CD14-positive monocyte (primary cell): ENCODE measurements around the gene MYO3B. TPM values are rescaled to one million over a fixed set of nuclear protein-coding genes. Genes with fewer than 3 reads are reported as not detected.

Source experiments
- DNase-seq, 3 donors: peaks; one replicate each; pipeline ENCODE4 v3.0.0-alpha.2; 2011 to 2022
- H2AFZ ChIP-seq: 2 replicates; pipeline ENCODE4 v1.6.0; 2012; ENCODE audit warnings: mild to moderate bottlenecking, low read depth, low read length, inconsistent platforms; ENCODE audit not compliant: insufficient read depth, poor library complexity, severe bottlenecking
- H3K27ac ChIP-seq, 2 donors: 1 replicate in 1 of 2; 2 replicates in 1 of 2; pipeline ENCODE4 v1.5.1; 2012 to 2013; ENCODE audit warnings: low read length in 2 of 2, control low read depth in 1 of 2, inconsistent platforms in 1 of 2, low read depth in 1 of 2, mild to moderate bottlenecking in 1 of 2
- H3K27me3 ChIP-seq, 2 donors: one replicate each; pipeline versions ENCODE4 v1.6.0 to v1.6.1; 2011 to 2013; ENCODE audit warnings: low read length in 2 of 2; ENCODE audit not compliant: control insufficient read depth in 2 of 2, insufficient read depth in 2 of 2
- H3K36me3 ChIP-seq, 2 donors: replicated peaks in 1 of 2; 1 replicate in 1 of 2; 2 replicates in 1 of 2; pipeline versions ENCODE4 v1.5.1 to v1.6.1; 2012 to 2013; ENCODE audit warnings: low read length in 2 of 2, control low read depth in 1 of 2, inconsistent platforms in 1 of 2, mild to moderate bottlenecking in 1 of 2; ENCODE audit not compliant: insufficient read depth in 2 of 2, control insufficient read depth in 1 of 2
- H3K4me1 ChIP-seq, 2 donors: 1 replicate in 1 of 2; 2 replicates in 1 of 2; pipeline versions ENCODE4 v1.5.1 to v1.6.1; 2012 to 2013; ENCODE audit warnings: low read length in 2 of 2, control low read depth in 1 of 2, inconsistent platforms in 1 of 2, mild to moderate bottlenecking in 1 of 2, moderate library complexity in 1 of 2; ENCODE audit not compliant: insufficient read depth in 2 of 2, control insufficient read depth in 1 of 2
- H3K4me2 ChIP-seq: replicated peaks from 2 replicates; pipeline ENCODE3; 2012; ENCODE audit warnings: low read length, moderate library complexity, mild to moderate bottlenecking; ENCODE audit not compliant: poor library complexity, severe bottlenecking; ENCODE audit errors: extremely low read depth
- H3K4me3 ChIP-seq, 3 experiments: fragments of 200-600 bp in 1 of 3; sonication (generic) in 1 of 3; replicated peaks in 1 of 3; 1 replicate in 2 of 3; 2 replicates in 1 of 3; pipeline ENCODE4 v1.5.1; 2011 to 2013; ENCODE audit warnings: low read length in 3 of 3, mild to moderate bottlenecking in 3 of 3, control low read depth in 2 of 3, low read depth in 2 of 3, inconsistent platforms in 1 of 3, moderate library complexity in 1 of 3
- H3K79me2 ChIP-seq: 2 replicates; pipeline ENCODE4 v1.6.0; 2012; ENCODE audit warnings: mild to moderate bottlenecking, control low read depth, inconsistent platforms, low read length, moderate library complexity; ENCODE audit not compliant: insufficient read depth
- H3K9ac ChIP-seq: 2 replicates; pipeline ENCODE4 v1.6.0; 2017; ENCODE audit warnings: low read length, mild to moderate bottlenecking; ENCODE audit not compliant: insufficient read depth, poor library complexity, severe bottlenecking
- H3K9me3 ChIP-seq, 2 donors: replicated peaks in 1 of 2; 1 replicate in 1 of 2; 2 replicates in 1 of 2; pipeline versions ENCODE4 v1.5.1 to v1.6.1; 2012 to 2013; ENCODE audit warnings: low read length in 2 of 2, control low read depth in 1 of 2; ENCODE audit not compliant: control insufficient read depth in 1 of 2, insufficient read depth in 1 of 2
- H4K20me1 ChIP-seq: 2 replicates; pipeline ENCODE4 v1.6.0; 2012; ENCODE audit warnings: mild to moderate bottlenecking, low read length, control low read depth, moderate library complexity; ENCODE audit not compliant: insufficient read depth
- H3K27ac Mint-ChIP-seq, 7 donors: one replicate each; pipeline ENCODE4 v1.8.0; 2020; ENCODE audit warnings: mild to moderate bottlenecking in 7 of 7, mixed read lengths in 7 of 7, moderate library complexity in 6 of 7, inconsistent platforms in 2 of 7
- H3K27me3 Mint-ChIP-seq, 3 donors: one replicate each; pipeline ENCODE4 v1.8.0; 2021 to 2022; ENCODE audit warnings: low read depth in 3 of 3, mild to moderate bottlenecking in 3 of 3, mixed read lengths in 3 of 3, moderate library complexity in 3 of 3, inconsistent platforms in 1 of 3
- H3K36me3 Mint-ChIP-seq, 2 donors: one replicate each; pipeline ENCODE4 v1.8.0; 2020; ENCODE audit warnings: mixed read lengths in 2 of 2, inconsistent platforms in 1 of 2, mild to moderate bottlenecking in 1 of 2
- H3K4me1 Mint-ChIP-seq: one replicate; pipeline ENCODE4 v1.8.0; 2020; ENCODE audit warnings: mild to moderate bottlenecking, mixed read lengths
- H3K4me3 Mint-ChIP-seq, 2 donors: one replicate each; pipeline ENCODE4 v1.8.0; 2020; ENCODE audit warnings: mild to moderate bottlenecking in 2 of 2, mixed read lengths in 2 of 2, moderate library complexity in 1 of 2
- H3K9me3 Mint-ChIP-seq, 7 donors: one replicate each; pipeline ENCODE4 v1.8.0; 2020 to 2022; ENCODE audit warnings: mixed read lengths in 7 of 7, mild to moderate bottlenecking in 6 of 7, moderate library complexity in 6 of 7, inconsistent platforms in 2 of 7
- WGBS: methylation state at CpG from one replicate; pipeline ENCODE4 v1.1.5; 2013; ENCODE audit warnings: missing lambda C conversion rate; ENCODE audit not compliant: insufficient coverage; 5-methylcytosine and 5-hydroxymethylcytosine counted together
- intact Hi-C, 2 donors: fragments of 100-400 bp; cut with micrococcal nuclease; formaldehyde crosslinking; loops; one replicate each; pipeline versions ENCODE4 v1.15.0 to v1.15.1; 2023
- polyA plus RNA-seq, 3 donors: library from polyadenylated mRNA; depleted of rRNA in 1 of 3; unstranded in 2 of 3; stranded (reverse) in 1 of 3; fragments of 300-500 nt in 2 of 3; fragments of >200 nt in 1 of 3; fragmentation: Illumina TruSeq in 2 of 3; gene quantifications; 1 replicate in 2 of 3; 2 replicates in 1 of 3; pipeline ENCODE4 v1.2.3, GENCODE V29; 2012 to 2021
- TF ChIP-seq, protein P1 (sequence below): fragments of 200-600 bp; IDR thresholded peaks from one replicate; pipeline ENCODE4 v1.8.0; 2022; ENCODE audit warnings: antibody characterized with exemption, mild to moderate bottlenecking

MYO3B gene
- polyA plus RNA-seq, 3 donors, result not detected

DNA sequence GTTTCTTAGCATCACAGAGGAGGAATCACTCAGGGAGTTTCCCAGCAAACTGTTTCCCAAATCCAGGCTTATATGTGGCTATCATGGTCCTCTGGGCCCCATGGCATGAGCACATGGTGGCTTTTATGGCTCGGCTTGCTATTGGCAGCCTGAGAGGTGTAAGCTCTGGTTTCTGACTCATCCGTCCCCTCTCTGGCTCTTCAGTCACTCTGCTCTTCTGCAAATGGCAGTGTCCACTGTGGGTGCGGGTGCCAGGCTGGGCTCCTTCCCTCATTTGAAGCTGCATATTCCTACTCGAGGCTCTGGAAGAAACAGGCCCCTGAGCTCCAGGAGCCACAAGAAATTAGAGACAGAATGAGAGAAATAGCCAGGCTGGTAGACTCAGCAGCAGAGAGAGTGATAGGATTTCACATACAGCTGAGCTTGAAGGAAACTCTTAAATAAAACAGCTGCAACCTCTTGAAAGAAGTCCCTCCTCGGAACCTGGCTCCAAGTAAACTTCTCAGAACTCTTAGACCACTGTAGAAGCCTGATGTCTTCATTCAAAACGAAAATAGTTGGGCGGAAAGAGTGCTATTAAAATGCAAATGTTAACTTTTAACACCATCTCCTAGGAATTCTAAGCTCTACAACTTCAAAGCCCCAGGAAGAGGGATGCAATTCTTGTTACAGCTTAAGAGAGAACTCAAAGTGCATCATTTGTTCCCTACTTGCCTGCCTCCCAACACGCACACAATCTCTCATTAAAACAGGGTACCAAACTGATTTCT is 324.6 kb downstream of the MYO3B start:
- Histone ChIP-seq H2AFZ (no peak overlapping the region), H3K36me3 (no peaks in the 10 kb centered on the region), H3K4me1 (no peaks in the 10 kb centered on the region), H3K79me2 (no peaks in the 10 kb centered on the region), H3K27me3 (peaks cover 19 to 20% of the 10 kb centered on the region in 2 donors), H3K27ac (no peak overlapping the region), H3K4me3 (no peak overlapping the region), H4K20me1 (no peaks in the 10 kb centered on the region), H3K9me3 (no peaks in the 10 kb centered on the region), H3K4me2 (no peak overlapping the region), H3K9ac (no peak overlapping the region)
- H3K4me1 Mint-ChIP-seq, result peaks cover 2% of the 10 kb centered on the region
- intact Hi-C loops, result no loop called here
- no peak for DNase-seq
- TF ChIP-seq, protein P1, sequence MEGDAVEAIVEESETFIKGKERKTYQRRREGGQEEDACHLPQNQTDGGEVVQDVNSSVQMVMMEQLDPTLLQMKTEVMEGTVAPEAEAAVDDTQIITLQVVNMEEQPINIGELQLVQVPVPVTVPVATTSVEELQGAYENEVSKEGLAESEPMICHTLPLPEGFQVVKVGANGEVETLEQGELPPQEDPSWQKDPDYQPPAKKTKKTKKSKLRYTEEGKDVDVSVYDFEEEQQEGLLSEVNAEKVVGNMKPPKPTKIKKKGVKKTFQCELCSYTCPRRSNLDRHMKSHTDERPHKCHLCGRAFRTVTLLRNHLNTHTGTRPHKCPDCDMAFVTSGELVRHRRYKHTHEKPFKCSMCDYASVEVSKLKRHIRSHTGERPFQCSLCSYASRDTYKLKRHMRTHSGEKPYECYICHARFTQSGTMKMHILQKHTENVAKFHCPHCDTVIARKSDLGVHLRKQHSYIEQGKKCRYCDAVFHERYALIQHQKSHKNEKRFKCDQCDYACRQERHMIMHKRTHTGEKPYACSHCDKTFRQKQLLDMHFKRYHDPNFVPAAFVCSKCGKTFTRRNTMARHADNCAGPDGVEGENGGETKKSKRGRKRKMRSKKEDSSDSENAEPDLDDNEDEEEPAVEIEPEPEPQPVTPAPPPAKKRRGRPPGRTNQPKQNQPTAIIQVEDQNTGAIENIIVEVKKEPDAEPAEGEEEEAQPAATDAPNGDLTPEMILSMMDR, result no peak
- H3K36me3 Mint-ChIP-seq, result no peaks in the 10 kb centered on the region
- H3K9me3 Mint-ChIP-seq, result peaks cover 0 to 3% (median 0%) of the 10 kb centered on the region in 7 donors
- H3K27ac Mint-ChIP-seq, result no peak overlapping the region
- WGBS, result 93% methylated on average over 3 of the region's 8 CpGs
- no peak overlapping the region for H3K4me3 Mint-ChIP-seq
- H3K27me3 Mint-ChIP-seq, result peaks cover 24 to 37% (median 26%) of the 10 kb centered on the region in 3 donors

DNA sequence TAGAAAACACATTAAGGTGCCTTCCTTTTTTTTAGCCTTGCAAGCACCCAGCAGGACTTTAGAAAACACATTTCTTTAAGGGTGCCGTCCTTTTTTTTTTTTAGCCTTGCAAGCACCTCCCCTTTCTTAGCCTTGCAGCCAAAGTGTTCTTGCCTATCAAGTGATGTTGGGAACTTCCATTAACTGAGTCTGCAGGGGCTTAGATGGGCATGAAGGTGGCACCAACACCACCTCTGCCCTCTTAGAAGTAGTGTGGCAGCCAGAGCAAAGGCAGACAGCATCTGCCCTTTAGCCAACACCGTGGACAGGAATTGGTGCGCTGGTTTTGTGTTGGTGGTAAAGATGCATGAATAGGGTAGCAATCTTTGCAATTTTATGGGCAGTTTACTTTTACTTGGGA is 325.6 kb downstream of the MYO3B start:
- Histone ChIP-seq H3K27ac (no peak overlapping the region), H3K4me2 (no peak overlapping the region), H3K9me3 (no peaks in the 10 kb centered on the region), H3K79me2 (no peaks in the 10 kb centered on the region), H3K27me3 (peaks cover 22 to 24% of the 10 kb centered on the region in 2 donors), H3K4me3 (no peak overlapping the region), H3K9ac (no peak overlapping the region), H3K4me1 (no peaks in the 10 kb centered on the region), H2AFZ (no peak overlapping the region), H4K20me1 (no peaks in the 10 kb centered on the region), H3K36me3 (no peaks in the 10 kb centered on the region)
- Mint-ChIP-seq H3K9me3 (peaks cover 0 to 3% (median 0%) of the 10 kb centered on the region in 7 donors), H3K27ac (peak overlapping the region in 1 of 7 donors; percentile 14), H3K4me3 (no peak overlapping the region), H3K4me1 (peaks cover 2% of the 10 kb centered on the region), H3K27me3 (peaks cover 25 to 40% (median 30%) of the 10 kb centered on the region in 3 donors), H3K36me3 (no peaks in the 10 kb centered on the region)
- intact Hi-C loops, result no loop called here
- WGBS, result 77% methylated on average over 2 of the region's 3 CpGs
- DNase-seq, result no peak
- TF ChIP-seq, protein P1, result no peak
